Putamen (tissue), 1 donor: Measurements from ENCODE around the gene SPATA31D4.

Experiments used
- DNase-seq: peaks from one replicate; pipeline ENCODE4 v3.0.0-alpha.2; 2016; ENCODE audit warnings: low spot score

SPATA31D4 gene

GRCh38 chr9:81964218-81965171, 36.3 kb downstream of the SPATA31D4 start:
- no peak for DNase-seq

GRCh38 chr9:81968026-81968425, 39.8 kb downstream of the SPATA31D4 start:
- no peak for DNase-seq

GRCh38 chr9:81969971-81970370, 41.7 kb downstream of the SPATA31D4 start:
- DNase-seq = no peak

GRCh38 chr9:81971727-81972126, 43.5 kb downstream of the SPATA31D4 start:
- DNase-seq = no peak

GRCh38 chr9:81974764-81975163, 46.5 kb downstream of the SPATA31D4 start:
- no peak for DNase-seq

GRCh38 chr9:81976351-81976750, 48.1 kb downstream of the SPATA31D4 start:
- DNase-seq = no peak

GRCh38 chr9:81979196-81979595, 51.0 kb downstream of the SPATA31D4 start:
- no peak for DNase-seq

- no peak for DNase-seq
These were observed 52.3 kb downstream of the SPATA31D4 start for GRCh38 chr9:81980568-81980967.

- no peak for DNase-seq
These were observed 53.7 kb downstream of the SPATA31D4 start for GRCh38 chr9:81981883-81982282.
